Measurements from ENCODE around the gene CD2AP. TPM values are rescaled to one million over a fixed set of nuclear protein-coding genes. Genes with fewer than 3 reads are reported as not detected.
"Not testable (repeated sequence)": the region's sequence is repeated elsewhere in the genome, so short reads cannot be mapped to it uniquely, and the experiment has no call there.

The CD2AP gene
- total RNA-seq, 1 donor from 2014 or later, result 49.2 TPM

GRCh38 chr6:47457370-47457769, 20.2 kb upstream of the CD2AP start:
- DNase-seq (ENCODE audit: low spot score), result no peak

GRCh38 chr6:47464052-47464451, 13.5 kb upstream of the CD2AP start:
- DNase-seq (ENCODE audit: low spot score), result no peak

- no peak for DNase-seq (ENCODE audit: low spot score)
Measured at GRCh38 chr6:47465117-47465516, 12.5 kb upstream of the CD2AP start.

GRCh38 chr6:47471911-47472310, 5.7 kb upstream of the CD2AP start:
- DNase-seq (ENCODE audit: low spot score), result no peak

GRCh38 chr6:47473791-47474346, 3.7 kb upstream of the CD2AP start:
- DNase-seq (ENCODE audit: low spot score), result no peak

- DNase-seq (ENCODE audit: low spot score), result no peak
Measured at GRCh38 chr6:47475319-47475816, 2.2 kb upstream of the CD2AP start.

- DNase-seq (ENCODE audit: low spot score), result no peak
Measured at GRCh38 chr6:47476781-47477496, 650 bp upstream of the CD2AP start.

GRCh38 chr6:47478233-47479139, 897 bp downstream of the CD2AP start:
- no peak for DNase-seq (ENCODE audit: low spot score)

- no peak for DNase-seq (ENCODE audit: low spot score)
Measured at GRCh38 chr6:47479140-47479508, 1.5 kb downstream of the CD2AP start.

- DNase-seq (ENCODE audit: low spot score), result no peak
Measured at GRCh38 chr6:47479874-47480273, 2.3 kb downstream of the CD2AP start.

GRCh38 chr6:47481213-47481612, 3.6 kb downstream of the CD2AP start:
- DNase-seq (ENCODE audit: low spot score), result not testable (repeated sequence)

- no peak for DNase-seq (ENCODE audit: low spot score)
Measured at GRCh38 chr6:47481806-47482205, 4.2 kb downstream of the CD2AP start.

- DNase-seq (ENCODE audit: low spot score), result no peak
Measured at GRCh38 chr6:47483516-47483852, 5.9 kb downstream of the CD2AP start.

GRCh38 chr6:47483853-47484546, 6.4 kb downstream of the CD2AP start:
- no peak for DNase-seq (ENCODE audit: low spot score)

GRCh38 chr6:47484616-47485015, 7.0 kb downstream of the CD2AP start:
- no peak for DNase-seq (ENCODE audit: low spot score)

- DNase-seq (ENCODE audit: low spot score), result no peak
Measured at GRCh38 chr6:47485083-47485482, 7.5 kb downstream of the CD2AP start.

- no peak for DNase-seq (ENCODE audit: low spot score)
Measured at GRCh38 chr6:47485491-47486135, 8.0 kb downstream of the CD2AP start.

- DNase-seq (ENCODE audit: low spot score), result no peak
Measured at GRCh38 chr6:47489995-47490394, 12.4 kb downstream of the CD2AP start.

- no peak for DNase-seq (ENCODE audit: low spot score)
Measured at GRCh38 chr6:47490676-47491075, 13.1 kb downstream of the CD2AP start.

- no peak for DNase-seq (ENCODE audit: low spot score)
Measured at GRCh38 chr6:47492355-47492754, 14.8 kb downstream of the CD2AP start.

GRCh38 chr6:47495207-47495606, 17.6 kb downstream of the CD2AP start:
- DNase-seq (ENCODE audit: low spot score), result no peak
